ENCODE data around the gene INTS6L.

INTS6L gene

GRCh38 chrX:135520553-135521404 is at the start of gene INTS6L:
Gene INTS6L, plus strand, starts transcription at chrX:135520660. Its CDS starts 333 bp downstream, at chrX:135520993.
- no peaks in the 10 kb centered on the region for H3K9me3 ChIP-seq (ENCODE audit: insufficient read depth, low read depth, low read length)
- peak within 1 kb of the TSS; percentile 86 for H3K4me3 ChIP-seq (ENCODE audit: low read length, poor library complexity, severe bottlenecking)
- H2AFZ ChIP-seq (ENCODE audit: low read length), result peak within 1 kb of the TSS; percentile 82
- H3K36me3 ChIP-seq (ENCODE audit: insufficient read depth, low read length), result no peaks in the 10 kb centered on the region
- H3K9ac ChIP-seq (ENCODE audit: low read depth, low read length, poor library complexity, severe bottlenecking), result peak within 1 kb of the TSS; percentile 98
- H3K4me2 ChIP-seq (ENCODE audit: low read depth, low read length, poor library complexity, severe bottlenecking), result peak within 1 kb of the TSS; percentile 85
- H3K9me2 ChIP-seq (replicated peaks; ENCODE audit: low read depth, low read length), result no peaks in the 10 kb centered on the region
- peaks cover 21% of the 10 kb centered on the region for H3K4me1 ChIP-seq (ENCODE audit: insufficient read depth, low read length, poor library complexity, severe bottlenecking)
- TF ChIP-seq CTCF (conservative IDR thresholded peaks at IDR 0.05; ENCODE audit: low read length) (no peak), EZH2phosphoT487 (IDR thresholded peaks at IDR 0.05; ENCODE audit: borderline replicate concordance) (no peak)
- peaks cover 40% of the 10 kb centered on the region for H3K79me2 ChIP-seq (ENCODE audit: insufficient read depth, low read length)
- peaks cover 24% of the 10 kb centered on the region for H4K20me1 ChIP-seq (ENCODE audit: insufficient read depth, low read length, poor library complexity, severe bottlenecking)
- H3K27me3 ChIP-seq (ENCODE audit: insufficient read depth, low read length, poor library complexity, severe bottlenecking), result no peaks in the 10 kb centered on the region
- H3F3A ChIP-seq (ENCODE audit: low read depth), result no peaks in the 10 kb centered on the region

GRCh38 chrX:135476378-135476777 is 44.1 kb upstream of the INTS6L start:
- no peaks in the 10 kb centered on the region for H3K36me3 ChIP-seq (ENCODE audit: insufficient read depth, low read length)
- no peaks in the 10 kb centered on the region for H3K9me3 ChIP-seq (ENCODE audit: insufficient read depth, low read depth, low read length)
- TF ChIP-seq EZH2phosphoT487 (IDR thresholded peaks at IDR 0.05; ENCODE audit: borderline replicate concordance), result no peak
- no peak for TF ChIP-seq CTCF (conservative IDR thresholded peaks at IDR 0.05; ENCODE audit: low read length)
- no peaks in the 10 kb centered on the region for H3K27me3 ChIP-seq (ENCODE audit: insufficient read depth, low read length, poor library complexity, severe bottlenecking)
- H3K4me1 ChIP-seq (ENCODE audit: insufficient read depth, low read length, poor library complexity, severe bottlenecking), result no peaks in the 10 kb centered on the region
- H3K4me3 ChIP-seq (ENCODE audit: low read length, poor library complexity, severe bottlenecking), result no peak overlapping the region
- H3K79me2 ChIP-seq (ENCODE audit: insufficient read depth, low read length), result no peaks in the 10 kb centered on the region
- H3K4me2 ChIP-seq (ENCODE audit: low read depth, low read length, poor library complexity, severe bottlenecking), result no peak overlapping the region
- no peak overlapping the region for H3K9ac ChIP-seq (ENCODE audit: low read depth, low read length, poor library complexity, severe bottlenecking)
- no peaks in the 10 kb centered on the region for H3F3A ChIP-seq (ENCODE audit: low read depth)
- no peaks in the 10 kb centered on the region for H4K20me1 ChIP-seq (ENCODE audit: insufficient read depth, low read length, poor library complexity, severe bottlenecking)
- H2AFZ ChIP-seq (ENCODE audit: low read length), result no peak overlapping the region
- H3K9me2 ChIP-seq (replicated peaks; ENCODE audit: low read depth, low read length), result no peaks in the 10 kb centered on the region

- no peaks in the 10 kb centered on the region for H4K20me1 ChIP-seq (ENCODE audit: insufficient read depth, low read length, poor library complexity, severe bottlenecking)
These were observed 42.9 kb upstream of the INTS6L start for GRCh38 chrX:135477576-135477975.

More at GRCh38 chrX:135477576-135477975, 42.9 kb upstream of the INTS6L start:
- Histone ChIP-seq H3K4me1 (ENCODE audit: insufficient read depth, low read length, poor library complexity, severe bottlenecking) (no peaks in the 10 kb centered on the region), H3K9ac (ENCODE audit: low read depth, low read length, poor library complexity, severe bottlenecking) (no peak overlapping the region), H2AFZ (ENCODE audit: low read length) (no peak overlapping the region), H3K79me2 (ENCODE audit: insufficient read depth, low read length) (no peaks in the 10 kb centered on the region), H3K9me2 (replicated peaks; ENCODE audit: low read depth, low read length) (no peaks in the 10 kb centered on the region), H3K4me2 (ENCODE audit: low read depth, low read length, poor library complexity, severe bottlenecking) (no peak overlapping the region), H3K4me3 (ENCODE audit: low read length, poor library complexity, severe bottlenecking) (no peak overlapping the region), H3K27me3 (ENCODE audit: insufficient read depth, low read length, poor library complexity, severe bottlenecking) (no peaks in the 10 kb centered on the region), H3K36me3 (ENCODE audit: insufficient read depth, low read length) (no peaks in the 10 kb centered on the region), H3K9me3 (ENCODE audit: insufficient read depth, low read depth, low read length) (no peaks in the 10 kb centered on the region), H3F3A (ENCODE audit: low read depth) (no peaks in the 10 kb centered on the region)
- no peak for TF ChIP-seq EZH2phosphoT487 (IDR thresholded peaks at IDR 0.05; ENCODE audit: borderline replicate concordance)
- peak; percentile 64 for TF ChIP-seq CTCF (conservative IDR thresholded peaks at IDR 0.05; ENCODE audit: low read length)
